ENCODE measurements around the gene DTNB.

GRCh38 chr2:25712455-25712854 lies 39.1 kb upstream of the DTNB start:
- TF ChIP-seq POLR2AphosphoS5 (IDR thresholded peaks at IDR 0.05) (no peak), POLR2A (IDR thresholded peaks at IDR 0.05; ENCODE audit: low read depth) (no peak), EP300 (IDR thresholded peaks at IDR 0.05) (no peak)
- TF ChIP-seq, protein P1, sequence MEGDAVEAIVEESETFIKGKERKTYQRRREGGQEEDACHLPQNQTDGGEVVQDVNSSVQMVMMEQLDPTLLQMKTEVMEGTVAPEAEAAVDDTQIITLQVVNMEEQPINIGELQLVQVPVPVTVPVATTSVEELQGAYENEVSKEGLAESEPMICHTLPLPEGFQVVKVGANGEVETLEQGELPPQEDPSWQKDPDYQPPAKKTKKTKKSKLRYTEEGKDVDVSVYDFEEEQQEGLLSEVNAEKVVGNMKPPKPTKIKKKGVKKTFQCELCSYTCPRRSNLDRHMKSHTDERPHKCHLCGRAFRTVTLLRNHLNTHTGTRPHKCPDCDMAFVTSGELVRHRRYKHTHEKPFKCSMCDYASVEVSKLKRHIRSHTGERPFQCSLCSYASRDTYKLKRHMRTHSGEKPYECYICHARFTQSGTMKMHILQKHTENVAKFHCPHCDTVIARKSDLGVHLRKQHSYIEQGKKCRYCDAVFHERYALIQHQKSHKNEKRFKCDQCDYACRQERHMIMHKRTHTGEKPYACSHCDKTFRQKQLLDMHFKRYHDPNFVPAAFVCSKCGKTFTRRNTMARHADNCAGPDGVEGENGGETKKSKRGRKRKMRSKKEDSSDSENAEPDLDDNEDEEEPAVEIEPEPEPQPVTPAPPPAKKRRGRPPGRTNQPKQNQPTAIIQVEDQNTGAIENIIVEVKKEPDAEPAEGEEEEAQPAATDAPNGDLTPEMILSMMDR (IDR thresholded peaks at IDR 0.05), result no peak

All from esophagus muscularis mucosa (tissue), 4 donors.